Gastroesophageal sphincter (tissue), 3 donors: ENCODE data around the gene CFAP157.

Experiments
- EP300 ChIP-seq: sonication (generic); formaldehyde crosslinking; IDR thresholded peaks from one replicate; pipeline ENCODE4 v1.6.1; 2017; ENCODE audit warnings: antibody characterized with exemption, mild to moderate bottlenecking
- POLR2A ChIP-seq, 2 donors: fragments of 450-650 bp; IDR thresholded peaks; one replicate each; pipeline ENCODE4 v1.6.1; 2017; ENCODE audit warnings: antibody characterized with exemption in 2 of 2, mild to moderate bottlenecking in 2 of 2, moderate library complexity in 1 of 2
- TF ChIP-seq, protein P1 (sequence below), 4 experiments: fragments of 200-600 bp in 2 of 4; fragments of 450-650 bp in 2 of 4; sonication (generic) in 1 of 4; IDR thresholded peaks; one replicate each; pipeline ENCODE4 v1.5.1; 2017 to 2019; ENCODE audit warnings: antibody characterized with exemption in 4 of 4, mild to moderate bottlenecking in 2 of 4, moderate library complexity in 2 of 4

DNA sequence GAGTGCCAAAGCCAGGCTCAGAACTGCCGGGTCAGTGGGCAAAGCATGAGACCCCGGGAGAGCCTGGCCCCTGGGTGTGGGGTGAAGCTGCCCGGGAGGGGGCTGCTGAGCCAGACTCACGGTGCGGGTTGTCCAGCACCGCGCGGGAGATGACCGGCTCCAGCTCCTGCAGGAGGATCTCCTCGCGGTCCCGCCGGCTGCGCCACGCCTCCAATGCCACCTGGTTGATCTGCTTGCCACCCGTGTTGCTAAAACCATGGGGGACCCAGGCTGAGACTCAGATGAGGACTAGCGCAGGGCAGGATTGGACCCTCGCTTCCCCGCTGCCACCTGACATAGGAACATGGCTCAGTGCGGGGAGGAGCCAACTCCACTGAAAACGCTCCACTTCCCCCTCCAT is 25.7 kb downstream of the CFAP157 start:
- TF ChIP-seq, protein P1, sequence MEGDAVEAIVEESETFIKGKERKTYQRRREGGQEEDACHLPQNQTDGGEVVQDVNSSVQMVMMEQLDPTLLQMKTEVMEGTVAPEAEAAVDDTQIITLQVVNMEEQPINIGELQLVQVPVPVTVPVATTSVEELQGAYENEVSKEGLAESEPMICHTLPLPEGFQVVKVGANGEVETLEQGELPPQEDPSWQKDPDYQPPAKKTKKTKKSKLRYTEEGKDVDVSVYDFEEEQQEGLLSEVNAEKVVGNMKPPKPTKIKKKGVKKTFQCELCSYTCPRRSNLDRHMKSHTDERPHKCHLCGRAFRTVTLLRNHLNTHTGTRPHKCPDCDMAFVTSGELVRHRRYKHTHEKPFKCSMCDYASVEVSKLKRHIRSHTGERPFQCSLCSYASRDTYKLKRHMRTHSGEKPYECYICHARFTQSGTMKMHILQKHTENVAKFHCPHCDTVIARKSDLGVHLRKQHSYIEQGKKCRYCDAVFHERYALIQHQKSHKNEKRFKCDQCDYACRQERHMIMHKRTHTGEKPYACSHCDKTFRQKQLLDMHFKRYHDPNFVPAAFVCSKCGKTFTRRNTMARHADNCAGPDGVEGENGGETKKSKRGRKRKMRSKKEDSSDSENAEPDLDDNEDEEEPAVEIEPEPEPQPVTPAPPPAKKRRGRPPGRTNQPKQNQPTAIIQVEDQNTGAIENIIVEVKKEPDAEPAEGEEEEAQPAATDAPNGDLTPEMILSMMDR (IDR thresholded peaks at IDR 0.05) = no peak
- TF ChIP-seq EP300 (no peak), POLR2A (IDR thresholded peaks at IDR 0.05) (no peak)
